Transverse colon (tissue), 4 donors: ENCODE data around the gene HPGD. TPM values are rescaled to one million over a fixed set of nuclear protein-coding genes. Genes with fewer than 3 reads are reported as not detected.

Experiments
- DNase-seq: peaks from one replicate; pipeline ENCODE4 v3.0.0-alpha.2; 2019
- H3K27ac ChIP-seq, 4 donors: fragments of 200-600 bp; sonication (generic); 2 replicates each; pipeline ENCODE4 v1.5.1; 2016 to 2018; ENCODE audit warnings: inconsistent platforms in 4 of 4
- H3K27me3 ChIP-seq: fragments of 200-600 bp; sonication (generic); 2 replicates; pipeline ENCODE4 v1.5.1; 2017; ENCODE audit warnings: inconsistent platforms
- H3K36me3 ChIP-seq, 4 donors: fragments of 200-600 bp; sonication (generic); 2 replicates each; pipeline ENCODE4 v1.5.1; 2017 to 2019; ENCODE audit warnings: inconsistent platforms in 4 of 4
- H3K4me1 ChIP-seq, 4 donors: fragments of 200-600 bp; sonication (generic); 2 replicates each; pipeline ENCODE4 v1.5.1; 2017 to 2020; ENCODE audit warnings: inconsistent platforms in 4 of 4
- H3K4me3 ChIP-seq, 4 donors: fragments of 200-600 bp; sonication (generic); 1 replicate in 1 of 4; 2 replicates in 3 of 4; pipeline versions ENCODE4 v1.5.1 to v1.6.1; 2017 to 2019; ENCODE audit warnings: inconsistent platforms in 4 of 4
- H3K9me3 ChIP-seq, 2 donors: fragments of 200-600 bp; sonication (generic); 2 replicates each; pipeline ENCODE4 v1.5.1; 2017 to 2019; ENCODE audit warnings: inconsistent platforms in 2 of 2
- EP300 ChIP-seq: sonication (generic); formaldehyde crosslinking; IDR thresholded peaks from one replicate; pipeline ENCODE4 v1.6.1; 2017; ENCODE audit warnings: antibody characterized with exemption, low read depth
- POLR2A ChIP-seq: fragments of 450-650 bp; IDR thresholded peaks from one replicate; pipeline ENCODE4 v1.6.1; 2016; ENCODE audit warnings: antibody characterized with exemption, mild to moderate bottlenecking, moderate library complexity
- POLR2AphosphoS5 ChIP-seq, 3 donors: sonication (generic); formaldehyde crosslinking; IDR thresholded peaks; one replicate each; pipeline ENCODE4 v1.6.1; 2016; ENCODE audit warnings: antibody characterized with exemption in 3 of 3
- WGBS, 2 donors: methylation state at CpG; one replicate each; pipeline ENCODE4 v1.1.5; 2018; ENCODE audit warnings: low coverage in 1 of 2; 5-methylcytosine and 5-hydroxymethylcytosine counted together
- in situ Hi-C, 4 donors: fragments of 200-750 bp; cut with MboI; loops; one replicate each; pipeline versions ENCODE4 v1.15.0 to v1.15.1; 2017; ENCODE audit warnings: low sequenced_read_pairs in 3 of 4, low pct_ligation_motif_present in 1 of 4, low pct_unique_long_range_greater_than_20kb in 1 of 4
- intact Hi-C: fragments of 100-400 bp; cut with DNase I; formaldehyde crosslinking; loops from one replicate; pipeline ENCODE4 v1.15.1; 2023; ENCODE audit warnings: low total_unique reads
- total RNA-seq, 4 donors: library from RNA; depleted of rRNA; stranded (reverse); fragments of >200 nt; gene quantifications; one replicate each; pipeline ENCODE4 v1.1.0, GENCODE V29; 2016
- TF ChIP-seq, protein P1 (sequence below), 5 experiments: fragments of 200-600 bp in 3 of 5; fragments of 450-650 bp in 2 of 5; sonication (generic) in 3 of 5; IDR thresholded peaks; 1 replicate in 2 of 5; 2 replicates in 3 of 5; pipeline ENCODE4 v1.5.1; 2016 to 2017; ENCODE audit warnings: antibody characterized with exemption in 5 of 5, inconsistent platforms in 3 of 5, mild to moderate bottlenecking in 2 of 5, moderate library complexity in 1 of 5

The HPGD gene
- total RNA-seq, 4 donors from 2014 or later: 33.0 to 602 (median 361) TPM

DNA sequence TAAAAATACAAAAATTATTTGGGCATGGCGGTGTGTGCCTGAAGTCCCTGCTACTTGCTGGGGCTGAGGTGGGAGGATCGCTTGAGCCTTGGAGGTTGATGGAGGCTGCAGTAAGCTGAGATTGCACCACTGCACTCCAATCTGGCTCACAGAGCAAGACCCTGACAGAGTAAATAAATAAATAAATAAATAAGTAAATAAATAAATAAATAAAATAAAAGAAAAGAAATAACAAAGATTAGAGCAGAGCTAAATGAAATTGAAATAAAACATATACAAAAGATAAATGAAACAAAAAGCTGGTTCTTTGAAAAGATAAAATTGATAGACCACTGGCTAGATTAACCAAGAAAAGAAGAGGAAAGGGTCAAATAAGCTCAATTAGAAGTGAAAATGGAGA, 43.1 kb downstream of the HPGD start:
- no peak overlapping the region for H3K4me3 ChIP-seq
- H3K27me3 ChIP-seq: no peaks in the 10 kb centered on the region
- intact Hi-C loops: no loop called here
- H3K9me3 ChIP-seq: no peaks in the 10 kb centered on the region
- in situ Hi-C loops: no loop called here
- WGBS, 2 donors: 94 to 100% methylated on average over 2 of the region's 2 CpGs
- H3K4me1 ChIP-seq: no peaks in the 10 kb centered on the region
- DNase-seq: no peak
- TF ChIP-seq, protein P1, sequence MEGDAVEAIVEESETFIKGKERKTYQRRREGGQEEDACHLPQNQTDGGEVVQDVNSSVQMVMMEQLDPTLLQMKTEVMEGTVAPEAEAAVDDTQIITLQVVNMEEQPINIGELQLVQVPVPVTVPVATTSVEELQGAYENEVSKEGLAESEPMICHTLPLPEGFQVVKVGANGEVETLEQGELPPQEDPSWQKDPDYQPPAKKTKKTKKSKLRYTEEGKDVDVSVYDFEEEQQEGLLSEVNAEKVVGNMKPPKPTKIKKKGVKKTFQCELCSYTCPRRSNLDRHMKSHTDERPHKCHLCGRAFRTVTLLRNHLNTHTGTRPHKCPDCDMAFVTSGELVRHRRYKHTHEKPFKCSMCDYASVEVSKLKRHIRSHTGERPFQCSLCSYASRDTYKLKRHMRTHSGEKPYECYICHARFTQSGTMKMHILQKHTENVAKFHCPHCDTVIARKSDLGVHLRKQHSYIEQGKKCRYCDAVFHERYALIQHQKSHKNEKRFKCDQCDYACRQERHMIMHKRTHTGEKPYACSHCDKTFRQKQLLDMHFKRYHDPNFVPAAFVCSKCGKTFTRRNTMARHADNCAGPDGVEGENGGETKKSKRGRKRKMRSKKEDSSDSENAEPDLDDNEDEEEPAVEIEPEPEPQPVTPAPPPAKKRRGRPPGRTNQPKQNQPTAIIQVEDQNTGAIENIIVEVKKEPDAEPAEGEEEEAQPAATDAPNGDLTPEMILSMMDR (IDR thresholded peaks at IDR 0.05): no peak
- TF ChIP-seq POLR2A: no peak
- TF ChIP-seq POLR2AphosphoS5 (IDR thresholded peaks at IDR 0.05): no peak
- no peak for TF ChIP-seq EP300
- no peak overlapping the region for H3K27ac ChIP-seq
- H3K36me3 ChIP-seq: no peaks in the 10 kb centered on the region

DNA sequence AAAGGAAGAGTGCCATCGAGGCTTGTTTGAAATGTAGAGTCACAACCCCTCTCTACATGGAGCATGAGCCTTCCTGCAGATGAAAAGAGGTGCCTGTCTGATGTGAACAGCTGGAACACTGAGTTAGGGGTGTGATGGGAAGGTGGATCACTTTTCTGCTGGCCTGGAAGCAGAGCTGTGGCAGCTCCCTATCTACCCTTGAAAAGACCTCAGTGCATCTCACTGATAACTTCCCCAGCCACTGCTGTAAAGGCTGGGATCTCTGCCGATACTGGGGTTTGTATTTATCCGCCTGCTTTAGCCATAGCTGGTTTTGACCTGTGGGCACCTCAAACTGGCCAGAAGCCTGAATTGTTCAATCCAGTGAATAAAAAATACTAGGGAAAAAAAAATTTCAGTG, 46.8 kb downstream of the HPGD start:
- no peaks in the 10 kb centered on the region for H3K36me3 ChIP-seq
- WGBS, 2 donors: 56 to 88% methylated on average over 3 of the region's 3 CpGs

DNA sequence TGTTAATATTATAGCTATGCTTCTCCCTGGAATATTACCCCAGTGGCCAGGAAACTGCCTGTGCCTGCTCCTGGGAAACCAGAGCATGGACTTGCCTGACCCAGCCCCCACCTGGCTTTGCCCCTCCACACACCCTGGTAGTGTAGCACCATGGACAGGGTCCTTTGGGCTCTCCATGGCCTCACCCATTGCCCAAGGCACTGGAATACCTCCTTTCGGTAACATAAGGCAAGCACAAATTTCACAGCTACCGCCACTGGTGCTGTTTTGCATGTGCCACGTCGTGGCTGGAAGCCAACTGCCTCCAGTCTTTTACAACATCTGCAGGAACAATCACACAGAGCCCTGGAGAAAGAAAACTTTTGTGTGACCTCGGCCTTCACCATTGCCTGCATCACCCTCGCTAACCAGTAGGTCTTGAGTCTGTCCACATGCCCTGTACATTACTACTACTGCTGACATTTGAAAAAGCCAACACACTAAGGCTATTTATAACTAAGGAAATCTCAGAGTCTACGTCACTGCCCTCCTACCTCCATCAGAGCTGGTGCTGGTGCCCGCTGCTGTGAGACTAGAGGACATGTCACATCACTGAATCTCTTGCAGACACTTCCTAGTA, 47.7 kb downstream of the HPGD start:
- intact Hi-C loops (no loop called here), in situ Hi-C loops (no loop called here)
- no peak overlapping the region for H3K27ac ChIP-seq
- H3K36me3 ChIP-seq: no peaks in the 10 kb centered on the region
- no peak for TF ChIP-seq POLR2AphosphoS5 (IDR thresholded peaks at IDR 0.05)
- TF ChIP-seq POLR2A: no peak
- TF ChIP-seq EP300: no peak
- TF ChIP-seq, protein P1 (IDR thresholded peaks at IDR 0.05): no peak
- no peaks in the 10 kb centered on the region for H3K27me3 ChIP-seq
- no peaks in the 10 kb centered on the region for H3K4me1 ChIP-seq
- no peak for DNase-seq
- 70 to 72% methylated on average over 2 to 8 of the region's 8 CpGs for WGBS, 2 donors
- H3K4me3 ChIP-seq: no peak overlapping the region
- H3K9me3 ChIP-seq: no peaks in the 10 kb centered on the region

More for the DNA sequence above, 46.8 kb downstream of the HPGD start:
- in situ Hi-C loops (no loop called here), intact Hi-C loops (no loop called here)
- Histone ChIP-seq H3K27me3 (no peaks in the 10 kb centered on the region), H3K27ac (no peak overlapping the region), H3K4me3 (no peak overlapping the region), H3K4me1 (no peaks in the 10 kb centered on the region), H3K9me3 (no peaks in the 10 kb centered on the region)
- TF ChIP-seq EP300 (no peak), POLR2A (no peak), POLR2AphosphoS5 (IDR thresholded peaks at IDR 0.05) (no peak)
- TF ChIP-seq, protein P1 (IDR thresholded peaks at IDR 0.05): no peak
- DNase-seq: no peak

DNA sequence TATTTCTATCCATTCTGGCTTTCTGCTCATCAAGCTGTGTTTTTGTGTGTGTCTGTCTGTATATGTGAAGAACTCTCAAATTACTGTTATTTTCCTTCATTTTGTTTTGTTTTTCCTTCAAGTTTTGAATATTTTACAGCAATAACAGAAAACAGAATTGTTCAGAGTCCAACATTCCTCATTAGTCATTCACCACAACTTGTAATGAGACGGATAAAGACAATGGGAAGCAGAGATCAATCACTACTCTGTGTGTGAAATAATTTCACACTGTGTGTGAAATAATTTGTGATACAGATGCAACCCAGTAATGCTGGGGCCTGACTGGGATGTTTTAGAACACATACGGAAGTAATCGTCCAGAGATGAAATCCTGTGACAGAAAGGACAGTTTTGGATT, 55.2 kb downstream of the HPGD start:
- Histone ChIP-seq H3K9me3 (peaks cover 0 to 3% of the 10 kb centered on the region in 2 donors), H3K27me3 (no peaks in the 10 kb centered on the region), H3K27ac (no peak overlapping the region), H3K36me3 (no peaks in the 10 kb centered on the region), H3K4me1 (peaks cover 0 to 4% (median 2%) of the 10 kb centered on the region in 4 donors), H3K4me3 (no peak overlapping the region)
- WGBS, 2 donors: 79 to 86% methylated on average over 3 of the region's 3 CpGs
- no peak for DNase-seq
- TF ChIP-seq POLR2A (no peak), EP300 (no peak), POLR2AphosphoS5 (IDR thresholded peaks at IDR 0.05) (no peak)
- TF ChIP-seq, protein P1 (IDR thresholded peaks at IDR 0.05): no peak
- in situ Hi-C loops (no loop called here), intact Hi-C loops (no loop called here)
